ENCODE results near the gene SPACDR. TPM values are rescaled to one million over a fixed set of nuclear protein-coding genes. Genes with fewer than 3 reads are reported as not detected.

Gene SPACDR
- total RNA-seq, 4 donors from 2014 or later: 0.53 TPM; not detected in 3

DNA sequence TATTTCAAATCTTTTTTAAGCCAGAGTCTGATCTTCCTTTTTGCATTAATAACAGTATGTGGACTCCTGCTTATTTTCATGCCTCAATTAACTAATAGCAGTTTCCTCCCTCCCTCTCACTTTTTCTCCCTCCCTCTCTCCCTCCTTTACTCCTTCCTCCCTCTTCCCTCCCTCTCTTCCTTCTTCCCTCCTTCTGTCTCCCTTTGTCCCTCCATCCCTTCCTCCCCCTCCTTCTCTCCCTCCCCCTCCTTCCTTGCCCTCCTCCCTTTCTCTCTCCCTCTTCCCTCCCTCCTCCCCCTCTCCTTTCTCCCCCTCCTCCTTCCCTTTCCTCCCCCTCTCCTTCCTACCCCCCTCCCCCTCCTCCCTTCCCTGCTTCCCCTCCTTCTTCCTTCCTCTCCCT is 37.5 kb downstream of the SPACDR start:
- Histone ChIP-seq H3K27ac (no peak overlapping the region), H3K36me3 (no peaks in the 10 kb centered on the region), H3K4me1 (peaks cover 20% of the 10 kb centered on the region), H3K27me3 (no peaks in the 10 kb centered on the region), H3K9me3 (no peaks in the 10 kb centered on the region), H3K4me3 (no peak overlapping the region)
- DNase-seq (ENCODE audit: low spot score in 2 of 2): no peak
- TF ChIP-seq, protein P1, sequence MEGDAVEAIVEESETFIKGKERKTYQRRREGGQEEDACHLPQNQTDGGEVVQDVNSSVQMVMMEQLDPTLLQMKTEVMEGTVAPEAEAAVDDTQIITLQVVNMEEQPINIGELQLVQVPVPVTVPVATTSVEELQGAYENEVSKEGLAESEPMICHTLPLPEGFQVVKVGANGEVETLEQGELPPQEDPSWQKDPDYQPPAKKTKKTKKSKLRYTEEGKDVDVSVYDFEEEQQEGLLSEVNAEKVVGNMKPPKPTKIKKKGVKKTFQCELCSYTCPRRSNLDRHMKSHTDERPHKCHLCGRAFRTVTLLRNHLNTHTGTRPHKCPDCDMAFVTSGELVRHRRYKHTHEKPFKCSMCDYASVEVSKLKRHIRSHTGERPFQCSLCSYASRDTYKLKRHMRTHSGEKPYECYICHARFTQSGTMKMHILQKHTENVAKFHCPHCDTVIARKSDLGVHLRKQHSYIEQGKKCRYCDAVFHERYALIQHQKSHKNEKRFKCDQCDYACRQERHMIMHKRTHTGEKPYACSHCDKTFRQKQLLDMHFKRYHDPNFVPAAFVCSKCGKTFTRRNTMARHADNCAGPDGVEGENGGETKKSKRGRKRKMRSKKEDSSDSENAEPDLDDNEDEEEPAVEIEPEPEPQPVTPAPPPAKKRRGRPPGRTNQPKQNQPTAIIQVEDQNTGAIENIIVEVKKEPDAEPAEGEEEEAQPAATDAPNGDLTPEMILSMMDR (IDR thresholded peaks at IDR 0.05): no peak
- TF ChIP-seq POLR2A (IDR thresholded peaks at IDR 0.05) (no peak), POLR2AphosphoS5 (IDR thresholded peaks at IDR 0.05) (no peak), EP300 (IDR thresholded peaks at IDR 0.05) (no peak)

GRCh38 chr7:100425347-100425746 is 38.7 kb downstream of the SPACDR start:
- H3K4me1 ChIP-seq: peaks cover 9% of the 10 kb centered on the region
- TF ChIP-seq EP300 (IDR thresholded peaks at IDR 0.05): no peak
- TF ChIP-seq POLR2A (IDR thresholded peaks at IDR 0.05): no peak
- no peak for TF ChIP-seq POLR2AphosphoS5 (IDR thresholded peaks at IDR 0.05)
- TF ChIP-seq, protein P1 (IDR thresholded peaks at IDR 0.05): no peak
- H3K4me3 ChIP-seq: no peak overlapping the region
- WGBS: 88% methylated on average over 1 of the region's 1 CpG
- H3K36me3 ChIP-seq: no peaks in the 10 kb centered on the region
- H3K27me3 ChIP-seq: no peaks in the 10 kb centered on the region
- no peaks in the 10 kb centered on the region for H3K9me3 ChIP-seq
- DNase-seq (ENCODE audit: low spot score in 2 of 2): no peak
- H3K27ac ChIP-seq: no peak overlapping the region

DNA sequence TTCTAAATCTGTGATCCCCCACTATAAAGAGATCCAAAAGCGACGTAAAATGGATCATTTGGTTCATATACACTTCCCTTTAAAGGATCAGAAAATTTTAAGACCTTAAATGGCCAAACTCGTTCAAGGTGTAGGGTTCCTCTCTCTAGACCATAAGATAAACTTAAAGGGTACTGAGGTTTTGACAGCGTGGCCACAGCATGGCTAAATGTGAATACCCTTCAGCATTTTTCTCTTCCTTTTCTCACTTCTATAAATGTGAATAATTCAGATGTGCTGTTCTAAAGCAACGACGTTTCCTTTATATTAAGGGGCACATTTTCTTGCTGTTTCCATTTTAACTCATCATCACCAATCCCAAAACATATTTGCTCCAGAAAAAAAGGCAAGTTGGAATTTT is 40.7 kb downstream of the SPACDR start:
- 87% methylated on average over 6 of the region's 6 CpGs for WGBS
- Histone ChIP-seq H3K4me3 (no peak overlapping the region), H3K27me3 (no peaks in the 10 kb centered on the region), H3K9me3 (no peaks in the 10 kb centered on the region), H3K27ac (no peak overlapping the region), H3K36me3 (no peaks in the 10 kb centered on the region), H3K4me1 (peaks cover 5% of the 10 kb centered on the region)
- no peak for TF ChIP-seq POLR2A (IDR thresholded peaks at IDR 0.05)
- TF ChIP-seq EP300 (IDR thresholded peaks at IDR 0.05): no peak
- TF ChIP-seq, protein P1 (IDR thresholded peaks at IDR 0.05): no peak
- no peak for TF ChIP-seq POLR2AphosphoS5 (IDR thresholded peaks at IDR 0.05)
- no peak for DNase-seq (ENCODE audit: low spot score in 2 of 2)

DNA sequence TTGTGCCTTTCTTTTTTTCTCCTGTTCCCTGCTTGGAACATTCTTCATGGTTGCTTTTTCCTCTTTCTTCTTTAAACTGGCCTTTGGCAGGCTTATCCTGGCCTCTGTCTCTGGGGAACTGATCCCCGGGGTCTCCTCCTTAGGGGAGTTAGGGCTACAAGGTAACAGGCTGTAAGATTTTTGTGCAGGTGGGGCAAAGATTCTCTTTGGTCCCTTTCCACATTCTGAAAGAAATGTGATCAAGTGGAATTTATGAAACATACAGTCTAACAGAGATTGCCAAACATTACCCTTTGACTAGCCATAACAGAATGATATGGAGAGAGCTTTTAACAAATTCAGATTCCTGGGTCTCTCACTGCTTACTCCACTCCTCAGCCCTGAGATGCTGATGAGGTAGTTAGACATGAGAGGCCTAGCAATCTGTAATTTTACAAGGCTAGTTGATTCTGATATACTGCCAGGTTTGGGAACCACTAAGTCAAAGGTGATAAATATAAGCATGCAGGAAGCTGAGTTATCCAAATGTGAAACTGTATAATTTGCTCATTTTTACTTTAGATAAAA is 44.3 kb downstream of the SPACDR start:
- no peaks in the 10 kb centered on the region for H3K4me1 ChIP-seq
- TF ChIP-seq, protein P1 (IDR thresholded peaks at IDR 0.05): no peak
- no peak for TF ChIP-seq POLR2AphosphoS5 (IDR thresholded peaks at IDR 0.05)
- no peak for TF ChIP-seq EP300 (IDR thresholded peaks at IDR 0.05)
- no peak for TF ChIP-seq POLR2A (IDR thresholded peaks at IDR 0.05)
- H3K27ac ChIP-seq: no peak overlapping the region

DNA sequence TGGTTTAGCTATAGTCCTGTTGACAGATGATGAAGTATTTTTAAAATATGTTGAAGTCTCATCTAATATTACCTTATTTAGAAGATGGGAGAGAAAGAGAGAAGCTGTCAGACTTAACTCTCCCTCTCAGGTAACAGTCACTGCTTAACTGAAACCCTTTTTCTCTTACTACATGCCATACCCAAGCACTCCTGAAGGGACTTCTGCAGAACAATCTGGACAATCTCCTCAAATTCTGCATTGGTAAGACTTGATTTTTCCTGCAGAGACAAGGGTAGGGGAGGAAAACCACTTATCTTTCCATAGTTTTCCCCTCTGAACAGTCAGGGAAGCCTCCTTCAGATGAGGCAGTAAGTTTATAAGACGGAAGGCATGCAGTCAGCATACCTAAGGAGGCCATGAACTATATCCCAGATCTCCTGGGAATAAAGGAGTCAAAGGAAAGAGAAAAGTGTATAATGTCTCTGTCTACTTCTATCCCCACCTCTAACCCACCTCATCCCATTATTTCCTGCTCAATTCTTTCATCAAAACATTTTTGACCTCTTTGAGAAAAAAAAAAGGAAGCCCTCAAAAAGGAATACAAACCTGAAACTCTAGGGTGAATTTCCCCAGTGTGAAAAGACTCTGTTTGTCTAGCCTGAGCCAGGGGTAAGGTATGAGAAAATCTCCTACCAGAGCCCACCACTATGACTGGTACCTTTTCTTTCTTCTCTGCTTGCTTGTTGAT is 45.0 kb downstream of the SPACDR start:
- Histone ChIP-seq H3K4me1 (no peaks in the 10 kb centered on the region), H3K27ac (no peak overlapping the region), H3K4me3 (no peak overlapping the region), H3K27me3 (no peaks in the 10 kb centered on the region), H3K9me3 (no peaks in the 10 kb centered on the region), H3K36me3 (no peaks in the 10 kb centered on the region)
- no peak for DNase-seq (ENCODE audit: low spot score in 2 of 2)
- TF ChIP-seq, protein P1 (IDR thresholded peaks at IDR 0.05): no peak
- TF ChIP-seq POLR2A (IDR thresholded peaks at IDR 0.05) (no peak), POLR2AphosphoS5 (IDR thresholded peaks at IDR 0.05) (no peak), EP300 (IDR thresholded peaks at IDR 0.05) (no peak)
- 96% methylated on average over 1 of the region's 1 CpG for WGBS

More for the DNA sequence above, 44.3 kb downstream of the SPACDR start:
- WGBS: 79% methylated on average over 1 of the region's 1 CpG
- no peak for DNase-seq (ENCODE audit: low spot score in 2 of 2)
- Histone ChIP-seq H3K4me3 (no peak overlapping the region), H3K9me3 (no peaks in the 10 kb centered on the region), H3K36me3 (no peaks in the 10 kb centered on the region), H3K27me3 (no peaks in the 10 kb centered on the region)

All from suprapubic skin (tissue), 4 donors.